ENCODE data around the gene CEP57L1.
A peak's percentile ranks its signal among the peaks of the same experiment; 100 is the strongest.
"Not testable (repeated sequence)": the region's sequence is repeated elsewhere in the genome, so short reads cannot be mapped to it uniquely, and the experiment has no call there.

Gene CEP57L1

GRCh38 chr6:109097661-109098060 lies 2.4 kb downstream of the CEP57L1 start:
- Histone ChIP-seq H3K27ac (no peak overlapping the region), H3K4me3 (no peak overlapping the region)

- Histone ChIP-seq H3K27ac (no peak overlapping the region), H3K4me3 (no peak overlapping the region)
Measured at GRCh38 chr6:109102762-109103161, 7.5 kb downstream of the CEP57L1 start.

GRCh38 chr6:109103942-109104341 lies 8.6 kb downstream of the CEP57L1 start:
- H3K27ac ChIP-seq, result no peak overlapping the region
- H3K4me3 ChIP-seq, result no peak overlapping the region

GRCh38 chr6:109104512-109104911 lies 9.2 kb downstream of the CEP57L1 start:
- H3K27ac ChIP-seq, result no peak overlapping the region
- no peak overlapping the region for H3K4me3 ChIP-seq

- no peak overlapping the region for H3K27ac ChIP-seq
Measured at GRCh38 chr6:109105681-109106080, 10.4 kb downstream of the CEP57L1 start.

GRCh38 chr6:109109663-109110062 lies 14.4 kb downstream of the CEP57L1 start:
- H3K4me3 ChIP-seq, H3K27ac ChIP-seq: not testable (repeated sequence)

More at GRCh38 chr6:109105681-109106080, 10.4 kb downstream of the CEP57L1 start:
- no peak overlapping the region for H3K4me3 ChIP-seq

- H3K27ac ChIP-seq, H3K4me3 ChIP-seq: not testable (repeated sequence)
Measured at GRCh38 chr6:109112663-109113062, 17.4 kb downstream of the CEP57L1 start.

- H3K27ac ChIP-seq, result peak overlapping the region in 1 of 21 experiments; percentile 19
- no peak overlapping the region for H3K4me3 ChIP-seq
Measured at GRCh38 chr6:109117346-109118035, 22.2 kb downstream of the CEP57L1 start.

- H3K4me3 ChIP-seq, result no peak overlapping the region
Measured at GRCh38 chr6:109118337-109118736, 23.0 kb downstream of the CEP57L1 start.

GRCh38 chr6:109118871-109119354 lies 23.6 kb downstream of the CEP57L1 start:
- peak overlapping the region in 1 of 21 experiments; percentile 19 for H3K27ac ChIP-seq
- no peak overlapping the region for H3K4me3 ChIP-seq

More at GRCh38 chr6:109118337-109118736, 23.0 kb downstream of the CEP57L1 start:
- peak overlapping the region in 1 of 21 experiments; percentile 19 for H3K27ac ChIP-seq

- Histone ChIP-seq H3K4me3 (no peak overlapping the region), H3K27ac (peak overlapping the region in 1 of 21 experiments; percentile 43)
Measured at GRCh38 chr6:109121411-109121810, 26.1 kb downstream of the CEP57L1 start.

- Histone ChIP-seq H3K4me3 (no peak overlapping the region), H3K27ac (no peak overlapping the region)
Measured at GRCh38 chr6:109124219-109124618, 28.9 kb downstream of the CEP57L1 start.

- no peak overlapping the region for H3K4me3 ChIP-seq
- H3K27ac ChIP-seq, result no peak overlapping the region
Measured at GRCh38 chr6:109125504-109125903, 30.2 kb downstream of the CEP57L1 start.

- no peak overlapping the region for H3K4me3 ChIP-seq
- no peak overlapping the region for H3K27ac ChIP-seq
Measured at GRCh38 chr6:109130065-109130464, 34.8 kb downstream of the CEP57L1 start.

GRCh38 chr6:109135600-109135999 lies 40.3 kb downstream of the CEP57L1 start:
- H3K27ac ChIP-seq, H3K4me3 ChIP-seq: not testable (repeated sequence)

GRCh38 chr6:109136039-109136438 lies 40.7 kb downstream of the CEP57L1 start:
- H3K27ac ChIP-seq, H3K4me3 ChIP-seq: not testable (repeated sequence)

- not testable (repeated sequence) for H3K4me3 ChIP-seq, H3K27ac ChIP-seq
Measured at GRCh38 chr6:109136530-109136929, 41.2 kb downstream of the CEP57L1 start.

GRCh38 chr6:109139109-109139508 lies 43.8 kb downstream of the CEP57L1 start:
- no peak overlapping the region for H3K4me3 ChIP-seq

GRCh38 chr6:109142067-109142466 lies 46.8 kb downstream of the CEP57L1 start:
- H3K27ac ChIP-seq, H3K4me3 ChIP-seq: not testable (repeated sequence)

More at GRCh38 chr6:109139109-109139508, 43.8 kb downstream of the CEP57L1 start:
- no peak overlapping the region for H3K27ac ChIP-seq

GRCh38 chr6:109143191-109143590 lies 47.9 kb downstream of the CEP57L1 start:
- Histone ChIP-seq H3K27ac (no peak overlapping the region), H3K4me3 (no peak overlapping the region)

GRCh38 chr6:109148251-109148650 lies 52.9 kb downstream of the CEP57L1 start:
- not testable (repeated sequence) for H3K4me3 ChIP-seq, H3K27ac ChIP-seq

GRCh38 chr6:109148716-109149115 lies 53.4 kb downstream of the CEP57L1 start:
- H3K27ac ChIP-seq, H3K4me3 ChIP-seq: not testable (repeated sequence)
